Measurements from ENCODE around the gene HFM1. TPM values are rescaled to one million over a fixed set of nuclear protein-coding genes. Genes with fewer than 3 reads are reported as not detected.

Gene HFM1
- total and polyA plus RNA-seq, 10 of the 15 experiments (the other 5 are each of a cell fraction or from before 2014, with no cell fraction given): not detected

DNA sequence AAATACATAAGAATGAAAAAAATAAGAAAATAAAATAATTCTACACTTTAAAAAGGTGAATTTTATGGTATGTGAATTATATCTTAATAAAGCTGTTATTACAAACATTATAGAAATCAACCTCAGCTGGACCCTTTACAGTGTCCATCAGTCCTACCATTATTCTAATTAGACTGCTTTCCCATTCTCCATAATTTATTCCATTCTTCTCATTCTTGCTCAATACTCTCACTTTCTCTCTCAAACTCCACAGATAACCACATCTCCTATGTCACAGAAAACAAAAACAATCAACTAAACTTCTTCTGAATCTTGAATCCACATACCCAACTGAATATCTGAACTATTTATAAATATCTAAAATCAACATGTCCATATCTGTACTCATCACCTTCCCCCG is 11.6 kb downstream of the HFM1 start:
- H3K9ac ChIP-seq (ENCODE audit: control insufficient read depth, insufficient read depth, low read length): no peak overlapping the region
- H3K27me3 ChIP-seq (replicated peaks in 1 of 2; ENCODE audit: control insufficient read depth in 2 of 2, insufficient read depth in 2 of 2, low read length in 1 of 2): no peaks in the 10 kb centered on the region
- H3K4me3 ChIP-seq: no peak overlapping the region
- H3K27ac ChIP-seq (ENCODE audit: control insufficient read depth, insufficient read depth): no peak overlapping the region
- ChIA-PET SMC1A (ENCODE audit: uncharacterized antibody, unreplicated experiment) (no interaction called here), CTCF (no interaction called here), RAD21 (ENCODE audit: unreplicated experiment) (no interaction called here), POLR2A (no interaction called here)
- TF ChIP-seq, protein P1, sequence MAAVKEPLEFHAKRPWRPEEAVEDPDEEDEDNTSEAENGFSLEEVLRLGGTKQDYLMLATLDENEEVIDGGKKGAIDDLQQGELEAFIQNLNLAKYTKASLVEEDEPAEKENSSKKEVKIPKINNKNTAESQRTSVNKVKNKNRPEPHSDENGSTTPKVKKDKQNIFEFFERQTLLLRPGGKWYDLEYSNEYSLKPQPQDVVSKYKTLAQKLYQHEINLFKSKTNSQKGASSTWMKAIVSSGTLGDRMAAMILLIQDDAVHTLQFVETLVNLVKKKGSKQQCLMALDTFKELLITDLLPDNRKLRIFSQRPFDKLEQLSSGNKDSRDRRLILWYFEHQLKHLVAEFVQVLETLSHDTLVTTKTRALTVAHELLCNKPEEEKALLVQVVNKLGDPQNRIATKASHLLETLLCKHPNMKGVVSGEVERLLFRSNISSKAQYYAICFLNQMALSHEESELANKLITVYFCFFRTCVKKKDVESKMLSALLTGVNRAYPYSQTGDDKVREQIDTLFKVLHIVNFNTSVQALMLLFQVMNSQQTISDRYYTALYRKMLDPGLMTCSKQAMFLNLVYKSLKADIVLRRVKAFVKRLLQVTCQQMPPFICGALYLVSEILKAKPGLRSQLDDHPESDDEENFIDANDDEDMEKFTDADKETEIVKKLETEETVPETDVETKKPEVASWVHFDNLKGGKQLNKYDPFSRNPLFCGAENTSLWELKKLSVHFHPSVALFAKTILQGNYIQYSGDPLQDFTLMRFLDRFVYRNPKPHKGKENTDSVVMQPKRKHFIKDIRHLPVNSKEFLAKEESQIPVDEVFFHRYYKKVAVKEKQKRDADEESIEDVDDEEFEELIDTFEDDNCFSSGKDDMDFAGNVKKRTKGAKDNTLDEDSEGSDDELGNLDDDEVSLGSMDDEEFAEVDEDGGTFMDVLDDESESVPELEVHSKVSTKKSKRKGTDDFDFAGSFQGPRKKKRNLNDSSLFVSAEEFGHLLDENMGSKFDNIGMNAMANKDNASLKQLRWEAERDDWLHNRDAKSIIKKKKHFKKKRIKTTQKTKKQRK (IDR thresholded peaks at IDR 0.05; ENCODE audit: low read depth, low read length): no peak
- no peak for TF ChIP-seq SMAD5 (IDR thresholded peaks at IDR 0.05; ENCODE audit: low read depth)
- no peak for TF ChIP-seq EP300 (IDR thresholded peaks at IDR 0.05; ENCODE audit: borderline replicate concordance in 1 of 2, control insufficient read depth in 1 of 2, low read depth in 2 of 2, low read length in 2 of 2)
- TF ChIP-seq, protein P2, sequence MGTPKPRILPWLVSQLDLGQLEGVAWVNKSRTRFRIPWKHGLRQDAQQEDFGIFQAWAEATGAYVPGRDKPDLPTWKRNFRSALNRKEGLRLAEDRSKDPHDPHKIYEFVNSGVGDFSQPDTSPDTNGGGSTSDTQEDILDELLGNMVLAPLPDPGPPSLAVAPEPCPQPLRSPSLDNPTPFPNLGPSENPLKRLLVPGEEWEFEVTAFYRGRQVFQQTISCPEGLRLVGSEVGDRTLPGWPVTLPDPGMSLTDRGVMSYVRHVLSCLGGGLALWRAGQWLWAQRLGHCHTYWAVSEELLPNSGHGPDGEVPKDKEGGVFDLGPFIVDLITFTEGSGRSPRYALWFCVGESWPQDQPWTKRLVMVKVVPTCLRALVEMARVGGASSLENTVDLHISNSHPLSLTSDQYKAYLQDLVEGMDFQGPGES (IDR thresholded peaks at IDR 0.05): no peak
- TF ChIP-seq SIX5 (IDR thresholded peaks at IDR 0.05; ENCODE audit: low read depth, low read length, severe bottlenecking): no peak
- no peak for TF ChIP-seq NRF1 (conservative IDR thresholded peaks at IDR 0.05; ENCODE audit: low read depth, low read length)
- TF ChIP-seq ZBTB11 (CRISPR knock-in tag; IDR thresholded peaks at IDR 0.05): no peak
- TF ChIP-seq, protein P3, sequence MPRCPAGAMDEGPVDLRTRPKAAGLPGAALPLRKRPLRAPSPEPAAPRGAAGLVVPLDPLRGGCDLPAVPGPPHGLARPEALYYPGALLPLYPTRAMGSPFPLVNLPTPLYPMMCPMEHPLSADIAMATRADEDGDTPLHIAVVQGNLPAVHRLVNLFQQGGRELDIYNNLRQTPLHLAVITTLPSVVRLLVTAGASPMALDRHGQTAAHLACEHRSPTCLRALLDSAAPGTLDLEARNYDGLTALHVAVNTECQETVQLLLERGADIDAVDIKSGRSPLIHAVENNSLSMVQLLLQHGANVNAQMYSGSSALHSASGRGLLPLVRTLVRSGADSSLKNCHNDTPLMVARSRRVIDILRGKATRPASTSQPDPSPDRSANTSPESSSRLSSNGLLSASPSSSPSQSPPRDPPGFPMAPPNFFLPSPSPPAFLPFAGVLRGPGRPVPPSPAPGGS (IDR thresholded peaks at IDR 0.05; ENCODE audit: borderline replicate concordance, insufficient read depth, low read depth, low read length, poor library complexity, severe bottlenecking): no peak
- TF ChIP-seq SPI1 (IDR thresholded peaks at IDR 0.05; ENCODE audit: borderline replicate concordance, insufficient read depth, low read depth, low read length): no peak
- no peaks in the 10 kb centered on the region for H4K20me1 ChIP-seq (ENCODE audit: control insufficient read depth, insufficient read depth)
- H3K36me3 ChIP-seq (ENCODE audit: control insufficient read depth in 2 of 2, insufficient read depth in 2 of 2, low read length in 1 of 2): no peaks in the 10 kb centered on the region
- no peak overlapping the region for H2AFZ ChIP-seq (ENCODE audit: control insufficient read depth, low read depth, low read length)
- no TSS peak for BruUV-seq (replicated peaks)
- intact Hi-C loops (cut with micrococcal nuclease; ENCODE audit: unreplicated experiment) (no loop called here), in situ Hi-C loops (cut with MboI) (no loop called here)
- DNase-seq (ENCODE audit: low read depth, low spot score) (no peak), ATAC-seq (no peak), FAIRE-seq (no peak)
- no peaks in the 10 kb centered on the region for H3K4me1 ChIP-seq (ENCODE audit: control insufficient read depth, insufficient read depth, low read length)
- H3K9me3 ChIP-seq (replicated peaks; ENCODE audit: control insufficient read depth, insufficient read depth, low read length): no peaks in the 10 kb centered on the region
- no peaks in the 10 kb centered on the region for H3K79me2 ChIP-seq (ENCODE audit: control insufficient read depth, insufficient read depth, low read length)
- WGBS (ENCODE audit: insufficient coverage, insufficient replicate concordance, low lambda C conversion rate, missing lambda C conversion rate): 0% methylated on average over 1 of the region's 1 CpG
- H3K4me2 ChIP-seq (ENCODE audit: control insufficient read depth, insufficient read depth): no peak overlapping the region

Data from GM12878 (cell line).